Endothelial cell (in vitro differentiated cells): ENCODE results near the gene STAT3. TPM values are rescaled to one million over a fixed set of nuclear protein-coding genes. Genes with fewer than 3 reads are reported as not detected.
"Not testable (repeated sequence)": the region's sequence is repeated elsewhere in the genome, so short reads cannot be mapped to it uniquely, and the experiment has no call there.

Source experiments
- DNase-seq: peaks from one replicate; pipeline ENCODE4 v3.0.0; 2021; ENCODE audit warnings: low spot score
- H3K27ac Mint-ChIP-seq: one replicate; pipeline ENCODE4 v1.8.0; 2021; ENCODE audit warnings: mixed read lengths, inconsistent platforms; ENCODE audit not compliant: unreplicated experiment
- H3K27me3 Mint-ChIP-seq: one replicate; pipeline ENCODE4 v1.8.0; 2021; ENCODE audit warnings: mild to moderate bottlenecking, moderate library complexity, mixed read lengths, inconsistent platforms; ENCODE audit not compliant: unreplicated experiment
- H3K36me3 Mint-ChIP-seq: one replicate; pipeline ENCODE4 v1.8.0; 2021; ENCODE audit warnings: mild to moderate bottlenecking, low read depth, mixed read lengths, inconsistent platforms; ENCODE audit not compliant: unreplicated experiment
- H3K4me1 Mint-ChIP-seq: one replicate; pipeline ENCODE4 v1.8.0; 2021; ENCODE audit warnings: mild to moderate bottlenecking, mixed read lengths, inconsistent platforms; ENCODE audit not compliant: unreplicated experiment
- H3K4me3 Mint-ChIP-seq: one replicate; pipeline ENCODE4 v1.8.0; 2021; ENCODE audit warnings: mild to moderate bottlenecking, mixed read lengths, inconsistent platforms; ENCODE audit not compliant: unreplicated experiment
- H3K9me3 Mint-ChIP-seq: one replicate; pipeline ENCODE4 v1.8.0; 2021; ENCODE audit warnings: mixed read lengths, inconsistent platforms; ENCODE audit not compliant: unreplicated experiment
- total RNA-seq: library from RNA; stranded (reverse); fragmentation: NEBNext Ultra II Directional; extraction: Animal tissue kit (Norgen Biotek cat#: 25700); gene quantifications from one replicate; pipeline ENCODE4 v1.2.1, GENCODE V29; 2021; ENCODE audit not compliant: unreplicated experiment
- TF ChIP-seq, protein P1 (sequence below): fragments of 200-600 bp; sonication (generic); IDR thresholded peaks from one replicate; pipeline ENCODE4 v1.5.0; 2021; ENCODE audit warnings: antibody characterized with exemption; ENCODE audit not compliant: unreplicated experiment

STAT3 gene
- total RNA-seq, 1 donor from 2014 or later = 160 TPM

DNA sequence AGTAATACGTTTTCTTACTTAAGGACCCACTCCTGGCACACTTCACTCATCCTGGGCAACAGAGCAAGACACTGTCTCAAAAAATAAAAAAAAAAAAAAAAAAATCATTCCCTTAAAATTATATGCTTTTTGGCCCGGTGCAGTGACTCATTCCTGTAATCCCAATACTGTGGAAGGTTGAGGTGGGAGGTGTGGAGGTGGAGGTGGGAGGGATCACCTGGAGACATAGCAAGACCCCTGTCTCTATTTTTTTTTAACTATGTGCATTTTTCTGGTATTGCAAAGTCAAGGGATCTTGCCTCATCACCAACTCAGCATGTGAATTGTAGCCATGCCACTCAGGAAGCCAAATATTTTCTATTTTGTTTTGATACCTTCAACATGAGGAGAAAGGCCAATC, 121.8 kb downstream of the STAT3 start:
- H3K4me3 Mint-ChIP-seq = no peak overlapping the region
- no peaks in the 10 kb centered on the region for H3K36me3 Mint-ChIP-seq
- DNase-seq = no peak
- H3K27ac Mint-ChIP-seq = no peak overlapping the region
- TF ChIP-seq, protein P1, sequence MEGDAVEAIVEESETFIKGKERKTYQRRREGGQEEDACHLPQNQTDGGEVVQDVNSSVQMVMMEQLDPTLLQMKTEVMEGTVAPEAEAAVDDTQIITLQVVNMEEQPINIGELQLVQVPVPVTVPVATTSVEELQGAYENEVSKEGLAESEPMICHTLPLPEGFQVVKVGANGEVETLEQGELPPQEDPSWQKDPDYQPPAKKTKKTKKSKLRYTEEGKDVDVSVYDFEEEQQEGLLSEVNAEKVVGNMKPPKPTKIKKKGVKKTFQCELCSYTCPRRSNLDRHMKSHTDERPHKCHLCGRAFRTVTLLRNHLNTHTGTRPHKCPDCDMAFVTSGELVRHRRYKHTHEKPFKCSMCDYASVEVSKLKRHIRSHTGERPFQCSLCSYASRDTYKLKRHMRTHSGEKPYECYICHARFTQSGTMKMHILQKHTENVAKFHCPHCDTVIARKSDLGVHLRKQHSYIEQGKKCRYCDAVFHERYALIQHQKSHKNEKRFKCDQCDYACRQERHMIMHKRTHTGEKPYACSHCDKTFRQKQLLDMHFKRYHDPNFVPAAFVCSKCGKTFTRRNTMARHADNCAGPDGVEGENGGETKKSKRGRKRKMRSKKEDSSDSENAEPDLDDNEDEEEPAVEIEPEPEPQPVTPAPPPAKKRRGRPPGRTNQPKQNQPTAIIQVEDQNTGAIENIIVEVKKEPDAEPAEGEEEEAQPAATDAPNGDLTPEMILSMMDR = no peak
- no peaks in the 10 kb centered on the region for H3K9me3 Mint-ChIP-seq
- no peaks in the 10 kb centered on the region for H3K27me3 Mint-ChIP-seq
- no peaks in the 10 kb centered on the region for H3K4me1 Mint-ChIP-seq

DNA sequence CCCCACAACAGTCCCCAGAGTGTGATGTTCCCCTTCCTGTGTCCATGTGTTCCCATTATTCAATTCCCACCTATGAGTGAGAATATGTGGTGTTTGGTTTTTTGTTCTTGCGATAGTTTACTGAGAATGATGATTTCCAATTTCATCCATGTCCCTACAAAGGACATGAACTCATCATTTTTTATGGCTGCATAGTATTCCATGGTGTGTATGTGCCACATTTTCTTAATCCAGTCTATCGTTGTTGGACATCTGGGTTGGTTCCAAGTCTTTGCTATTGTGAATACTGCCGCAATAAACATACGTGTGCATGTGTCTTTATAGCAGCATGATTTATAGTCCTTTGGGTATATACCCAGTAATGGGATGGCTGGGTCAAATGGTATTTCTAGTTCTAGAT, 123.9 kb downstream of the STAT3 start:
- not testable (repeated sequence) for H3K27me3 Mint-ChIP-seq, H3K36me3 Mint-ChIP-seq, H3K9me3 Mint-ChIP-seq, H3K4me3 Mint-ChIP-seq, H3K27ac Mint-ChIP-seq, DNase-seq, H3K4me1 Mint-ChIP-seq

Other genes with a start within 250 kb of the STAT3 start
- 144 TPM for gene RAB5C, start 233.5 kb downstream of the STAT3 start, total RNA-seq
- 0.08 TPM for gene KCNH4, start 207.3 kb downstream of the STAT3 start, total RNA-seq
- gene HCRT, start 203.0 kb downstream of the STAT3 start, total RNA-seq = not detected
- gene GHDC, start 193.9 kb downstream of the STAT3 start, total RNA-seq = 7.2 TPM
- gene STAT5B, start 112.1 kb downstream of the STAT3 start, total RNA-seq = 40.2 TPM
- gene STAT5A, start 99.9 kb downstream of the STAT3 start, total RNA-seq = 67.2 TPM
- 334 TPM for gene CAVIN1, start 34.8 kb upstream of the STAT3 start, total RNA-seq
- gene ATP6V0A1, start 70.4 kb upstream of the STAT3 start, total RNA-seq = 103 TPM
- gene NAGLU, start 147.8 kb upstream of the STAT3 start, total RNA-seq = 24.2 TPM
- gene HSD17B1, start 164.5 kb upstream of the STAT3 start, total RNA-seq = 0.64 TPM
- 66.3 TPM for gene COASY, start 173.7 kb upstream of the STAT3 start, total RNA-seq
- gene MLX, start 178.7 kb upstream of the STAT3 start, total RNA-seq = 45.9 TPM
- gene PSMC3IP, start 189.3 kb upstream of the STAT3 start, total RNA-seq = 8.0 TPM
- 92.1 TPM for gene RETREG3, start 220.9 kb upstream of the STAT3 start, total RNA-seq
- 54.5 TPM for gene TUBG1, start 221.2 kb upstream of the STAT3 start, total RNA-seq